Measurements from ENCODE around the gene ERCC2. TPM values are rescaled to one million over a fixed set of nuclear protein-coding genes. Genes with fewer than 3 reads are reported as not detected.

ERCC2 gene
- total RNA-seq, 1 donor from 2014 or later: 11.4 TPM

DNA sequence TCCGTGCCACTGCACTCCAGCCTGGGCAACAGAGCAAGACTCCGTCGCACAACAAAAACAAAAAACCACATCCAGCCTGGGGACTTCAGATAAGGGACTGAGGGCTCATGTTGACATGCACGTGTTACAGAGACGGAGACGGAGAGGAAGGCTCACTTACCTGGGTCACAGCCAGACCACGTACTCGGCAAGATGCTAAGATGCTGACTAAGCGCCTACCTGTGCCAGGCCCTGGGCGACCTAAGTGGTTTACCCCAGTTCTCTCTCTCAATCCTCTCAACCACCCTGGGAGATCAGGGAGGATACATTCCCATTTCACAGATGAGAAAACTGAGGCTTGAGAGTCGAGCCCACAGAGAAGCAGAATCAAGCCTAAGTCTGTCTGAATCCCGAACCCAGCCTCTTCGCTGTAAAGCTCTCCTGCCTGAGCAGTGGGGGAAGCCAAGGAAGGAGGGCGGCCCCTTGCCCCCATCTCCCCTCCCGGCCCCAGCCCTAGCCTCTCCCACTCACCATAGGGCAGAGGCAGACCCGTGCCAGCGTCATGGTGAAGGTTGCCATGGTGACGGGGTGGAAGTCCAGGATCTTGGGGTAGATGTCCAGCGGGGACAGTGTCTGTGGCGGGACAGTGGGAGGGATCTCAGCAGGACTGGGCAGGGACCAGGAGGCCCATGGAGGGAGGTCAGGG, 13.5 kb downstream of the ERCC2 start:
- Histone ChIP-seq H3K27me3 (ENCODE audit: low read depth) (no peaks in the 10 kb centered on the region), H3K27ac (replicated peaks) (no peak overlapping the region), H3K9me3 (replicated peaks) (no peaks in the 10 kb centered on the region), H3K4me3 (no peak overlapping the region), H3K36me3 (peaks cover 61% of the 10 kb centered on the region), H3K4me1 (no peaks in the 10 kb centered on the region)
- DNase-seq: no peak
- TF ChIP-seq, protein P1, sequence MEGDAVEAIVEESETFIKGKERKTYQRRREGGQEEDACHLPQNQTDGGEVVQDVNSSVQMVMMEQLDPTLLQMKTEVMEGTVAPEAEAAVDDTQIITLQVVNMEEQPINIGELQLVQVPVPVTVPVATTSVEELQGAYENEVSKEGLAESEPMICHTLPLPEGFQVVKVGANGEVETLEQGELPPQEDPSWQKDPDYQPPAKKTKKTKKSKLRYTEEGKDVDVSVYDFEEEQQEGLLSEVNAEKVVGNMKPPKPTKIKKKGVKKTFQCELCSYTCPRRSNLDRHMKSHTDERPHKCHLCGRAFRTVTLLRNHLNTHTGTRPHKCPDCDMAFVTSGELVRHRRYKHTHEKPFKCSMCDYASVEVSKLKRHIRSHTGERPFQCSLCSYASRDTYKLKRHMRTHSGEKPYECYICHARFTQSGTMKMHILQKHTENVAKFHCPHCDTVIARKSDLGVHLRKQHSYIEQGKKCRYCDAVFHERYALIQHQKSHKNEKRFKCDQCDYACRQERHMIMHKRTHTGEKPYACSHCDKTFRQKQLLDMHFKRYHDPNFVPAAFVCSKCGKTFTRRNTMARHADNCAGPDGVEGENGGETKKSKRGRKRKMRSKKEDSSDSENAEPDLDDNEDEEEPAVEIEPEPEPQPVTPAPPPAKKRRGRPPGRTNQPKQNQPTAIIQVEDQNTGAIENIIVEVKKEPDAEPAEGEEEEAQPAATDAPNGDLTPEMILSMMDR (IDR thresholded peaks at IDR 0.05; ENCODE audit: borderline replicate concordance): no peak
- intact Hi-C loops (cut with micrococcal nuclease): no loop called here

DNA sequence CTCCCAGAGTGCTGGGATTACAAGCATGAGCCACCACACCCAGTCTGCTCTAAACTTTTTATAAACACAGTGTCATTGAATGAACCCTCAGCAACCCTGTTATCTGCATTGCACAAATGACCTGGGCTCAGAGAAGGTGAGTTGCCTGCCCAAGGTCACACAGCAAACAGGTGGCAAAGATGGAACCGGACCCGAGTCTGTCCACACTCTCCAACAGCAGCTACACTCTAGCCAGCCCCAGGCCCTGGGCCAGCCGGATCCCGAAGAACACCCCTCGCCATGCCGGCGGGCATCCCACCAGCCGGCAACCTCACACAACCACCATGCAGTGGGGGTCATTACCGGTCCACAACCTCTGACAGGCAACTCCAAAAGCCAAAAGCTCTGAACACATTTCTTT, 14.5 kb downstream of the ERCC2 start:
- H3K4me3 ChIP-seq: no peak overlapping the region
- H3K36me3 ChIP-seq: peaks cover 51% of the 10 kb centered on the region
- H3K9me3 ChIP-seq (replicated peaks): no peaks in the 10 kb centered on the region
- TF ChIP-seq, protein P1 (IDR thresholded peaks at IDR 0.05; ENCODE audit: borderline replicate concordance): no peak
- H3K27ac ChIP-seq (replicated peaks): no peak overlapping the region
- no peak for DNase-seq
- no peaks in the 10 kb centered on the region for H3K4me1 ChIP-seq
- intact Hi-C loops (cut with micrococcal nuclease): no loop called here
- H3K27me3 ChIP-seq (ENCODE audit: low read depth): no peaks in the 10 kb centered on the region

DNA sequence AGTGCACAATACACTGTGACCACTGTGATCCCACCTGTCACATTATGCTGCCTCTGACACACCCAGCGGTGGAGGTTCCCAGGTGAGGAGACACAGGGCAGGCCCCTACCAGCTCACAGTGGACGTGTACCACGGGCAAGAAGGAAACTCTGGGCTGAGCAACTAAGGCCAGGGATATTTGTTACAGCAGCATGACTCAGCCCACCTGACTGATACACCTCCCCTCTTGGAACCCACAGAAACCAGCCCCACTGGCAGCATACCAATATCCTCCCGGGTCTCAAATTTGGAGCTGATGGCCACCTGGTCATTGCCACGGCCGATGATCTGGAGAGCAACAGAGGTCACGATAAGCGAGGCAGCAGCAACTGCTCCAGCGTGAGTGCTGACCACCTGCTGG, 15.0 kb downstream of the ERCC2 start:
- Histone ChIP-seq H3K4me1 (no peaks in the 10 kb centered on the region), H3K27me3 (ENCODE audit: low read depth) (no peaks in the 10 kb centered on the region), H3K36me3 (peaks cover 47% of the 10 kb centered on the region), H3K9me3 (replicated peaks) (no peaks in the 10 kb centered on the region), H3K27ac (replicated peaks) (no peak overlapping the region), H3K4me3 (no peak overlapping the region)
- DNase-seq: no peak
- TF ChIP-seq, protein P1 (IDR thresholded peaks at IDR 0.05; ENCODE audit: borderline replicate concordance): no peak
- intact Hi-C loops (cut with micrococcal nuclease): no loop called here

DNA sequence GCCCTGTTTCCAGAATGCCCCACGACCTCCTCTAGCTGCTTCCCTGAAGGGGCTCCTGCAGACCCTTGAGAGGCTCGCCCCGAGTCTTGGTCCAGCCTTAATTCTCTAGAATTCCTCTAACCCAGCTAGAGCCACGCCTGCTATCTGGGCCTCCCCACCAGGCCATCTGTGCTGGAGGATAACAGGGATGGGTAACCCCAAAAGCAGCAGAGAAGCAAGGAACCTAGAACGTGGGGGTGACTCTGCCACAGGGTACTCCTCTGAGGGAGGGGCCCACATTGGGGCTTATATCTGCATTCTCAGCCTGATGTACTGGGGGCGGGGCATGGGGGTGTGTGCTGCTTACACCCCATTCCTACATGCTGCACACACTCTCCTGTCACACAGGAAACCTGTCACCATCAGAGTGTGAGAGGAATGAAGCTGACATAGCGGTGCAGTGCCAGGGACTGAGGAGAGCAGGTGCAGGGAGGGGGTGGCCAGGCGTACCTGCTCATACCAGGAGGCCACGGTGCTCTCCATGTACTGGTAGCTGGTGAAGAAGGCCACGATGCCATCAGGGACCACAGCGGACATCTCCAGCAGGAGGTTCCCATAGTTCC, 16.0 kb downstream of the ERCC2 start:
- H3K4me3 ChIP-seq: no peak overlapping the region
- no peaks in the 10 kb centered on the region for H3K27me3 ChIP-seq (ENCODE audit: low read depth)
- intact Hi-C loops (cut with micrococcal nuclease): no loop called here
- H3K27ac ChIP-seq (replicated peaks): no peak overlapping the region
- H3K36me3 ChIP-seq: peaks cover 47% of the 10 kb centered on the region
- no peak for DNase-seq
- TF ChIP-seq, protein P1 (IDR thresholded peaks at IDR 0.05; ENCODE audit: borderline replicate concordance): no peak
- no peaks in the 10 kb centered on the region for H3K4me1 ChIP-seq
- H3K9me3 ChIP-seq (replicated peaks): no peaks in the 10 kb centered on the region

DNA sequence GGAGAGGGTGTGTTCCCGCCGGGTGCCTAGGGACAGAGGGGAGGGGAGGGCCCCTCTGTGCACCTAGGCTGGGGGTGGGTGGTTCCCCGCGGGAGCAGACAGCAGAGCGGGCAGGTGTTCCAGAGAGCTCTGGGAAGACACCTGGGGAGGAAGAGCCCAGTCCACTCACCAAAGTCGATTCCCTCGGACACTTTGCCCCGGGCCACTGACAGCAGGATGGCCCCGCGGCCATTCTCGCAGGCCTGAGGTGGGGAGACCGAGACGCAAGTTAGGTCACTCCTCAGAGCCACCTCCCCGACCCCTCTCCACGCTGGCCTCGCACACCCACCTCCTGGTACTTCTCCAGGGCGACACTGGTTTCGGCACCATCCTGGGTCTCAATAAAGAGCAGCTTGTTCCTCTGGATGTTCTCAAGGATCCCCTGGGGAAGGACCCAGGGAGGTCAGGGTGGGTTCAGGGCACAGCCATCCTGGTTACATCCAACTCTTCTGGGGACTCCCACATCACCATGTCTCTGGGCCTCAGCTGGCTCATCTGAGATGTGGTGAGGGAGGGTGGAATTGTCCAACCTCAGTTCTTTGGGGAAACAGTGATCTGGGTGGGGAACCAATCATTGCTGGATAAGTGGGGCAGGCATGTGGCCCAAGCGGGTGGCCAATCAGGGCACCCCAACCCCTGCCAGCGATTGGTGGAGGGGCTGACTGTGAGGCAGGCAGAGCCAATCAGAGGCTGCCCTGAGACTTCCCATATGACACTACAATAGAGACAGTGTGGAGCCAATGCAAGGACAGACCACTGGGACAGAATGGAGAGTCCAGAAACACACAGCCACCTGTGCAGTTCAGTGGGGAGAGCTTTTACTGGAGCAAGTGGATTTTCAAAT, 17.2 kb downstream of the ERCC2 start:
- DNase-seq: no peak
- H3K4me3 ChIP-seq: no peak overlapping the region
- peaks cover 47% of the 10 kb centered on the region for H3K36me3 ChIP-seq
- no peak overlapping the region for H3K27ac ChIP-seq (replicated peaks)
- no peaks in the 10 kb centered on the region for H3K4me1 ChIP-seq
- H3K27me3 ChIP-seq (ENCODE audit: low read depth): no peaks in the 10 kb centered on the region
- intact Hi-C loops (cut with micrococcal nuclease): no loop called here
- TF ChIP-seq, protein P1 (IDR thresholded peaks at IDR 0.05; ENCODE audit: borderline replicate concordance): no peak
- H3K9me3 ChIP-seq (replicated peaks): no peaks in the 10 kb centered on the region

Data from left ventricle myocardium inferior (tissue), 1 donor.